Fibroblast of the aortic adventitia (primary cell): ENCODE results near the gene AP3B1. TPM values are rescaled to one million over a fixed set of nuclear protein-coding genes. Genes with fewer than 3 reads are reported as not detected.
"Not testable (repeated sequence)": the region's sequence is repeated elsewhere in the genome, so short reads cannot be mapped to it uniquely, and the experiment has no call there.

ENCODE experiments used
- DNase-seq: peaks from one replicate; pipeline ENCODE4 v3.0.0-alpha.2; 2010; ENCODE audit warnings: low read depth
- H3K4me3 ChIP-seq: 2 replicates; pipeline ENCODE4 v1.5.1; 2011; ENCODE audit warnings: low read depth, mild to moderate bottlenecking, control low read depth, low read length, moderate library complexity
- CTCF ChIP-seq: IDR thresholded peaks from 2 replicates; pipeline ENCODE4 v1.5.1; 2011; ENCODE audit warnings: mild to moderate bottlenecking, low read length, control low read depth, inconsistent platforms; ENCODE audit not compliant: insufficient read depth
- total RNA-seq: library from RNA; depleted of rRNA; stranded (reverse); fragments of >200 nt; gene quantifications from 2 replicates; pipeline ENCODE4 v1.2.3, GENCODE V29; 2012; ENCODE audit warnings: low replicate concordance

AP3B1 gene
- total RNA-seq, 1 donor: 78.5 TPM

GRCh38 chr5:78060421-78060820 lies 234.1 kb downstream of the AP3B1 start:
- no peak for TF ChIP-seq CTCF
- no peak overlapping the region for H3K4me3 ChIP-seq
- peak; percentile 45 for DNase-seq

- no peak for TF ChIP-seq CTCF
- no peak overlapping the region for H3K4me3 ChIP-seq
- no peak for DNase-seq
These were observed 235.9 kb downstream of the AP3B1 start for GRCh38 chr5:78058625-78059024.

GRCh38 chr5:78056901-78057514 lies 237.5 kb downstream of the AP3B1 start:
- peak; percentile 49 for DNase-seq
- no peak overlapping the region for H3K4me3 ChIP-seq
- TF ChIP-seq CTCF: peak; percentile 38

DNA sequence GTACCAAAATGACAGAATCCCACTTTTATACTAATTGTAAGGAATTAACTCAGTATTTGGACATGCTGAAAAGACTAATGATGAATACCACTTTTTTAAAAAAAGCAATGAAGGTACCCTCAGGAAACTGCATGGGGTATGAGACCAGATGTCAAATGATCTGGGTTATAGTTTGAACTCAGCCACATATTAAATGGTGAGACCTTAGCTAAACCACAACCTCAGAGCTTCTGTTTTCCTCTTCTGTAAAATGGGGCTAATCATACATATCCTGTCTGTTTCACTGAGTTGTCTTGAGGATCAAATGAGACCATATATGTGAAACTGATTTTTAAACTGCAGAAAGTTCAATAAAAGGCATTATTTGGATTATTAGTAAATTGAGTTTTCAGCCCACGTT lies 238.4 kb downstream of the AP3B1 start:
- TF ChIP-seq CTCF: no peak
- no peak for DNase-seq

GRCh38 chr5:78050888-78051287 lies 243.6 kb downstream of the AP3B1 start:
- H3K4me3 ChIP-seq: no peak overlapping the region
- no peak for DNase-seq
- TF ChIP-seq CTCF: no peak

More for the DNA sequence above, 238.4 kb downstream of the AP3B1 start:
- no peak overlapping the region for H3K4me3 ChIP-seq

GRCh38 chr5:78046823-78047222 lies 247.7 kb downstream of the AP3B1 start:
- not testable (repeated sequence) for DNase-seq, H3K4me3 ChIP-seq

- no peak for TF ChIP-seq CTCF
- DNase-seq: no peak
- no peak overlapping the region for H3K4me3 ChIP-seq
These were observed 248.5 kb downstream of the AP3B1 start for GRCh38 chr5:78046006-78046405.
